Ovary (tissue), 9 donors: ENCODE measurements around the gene PRKD1. TPM values are rescaled to one million over a fixed set of nuclear protein-coding genes. Genes with fewer than 3 reads are reported as not detected.

Source experiments
- DNase-seq, 5 donors: peaks; one replicate each; pipeline ENCODE4 v3.0.0-alpha.2; 2019 to 2020
- H3K27ac ChIP-seq, 2 donors: fragments of 200-600 bp; one replicate each; pipeline versions ENCODE4 v1.5.1 to v1.8.0; 2019 to 2022
- H3K27me3 ChIP-seq: fragments of 200-600 bp; one replicate; pipeline ENCODE4 v1.8.0; 2022
- H3K36me3 ChIP-seq: fragments of 200-600 bp; sonication (generic); one replicate; pipeline ENCODE4 v1.5.1; 2019
- H3K4me1 ChIP-seq: one replicate; pipeline ENCODE4 v1.8.1; 2013; ENCODE audit warnings: mild to moderate bottlenecking, moderate library complexity; ENCODE audit not compliant: insufficient read depth
- H3K4me3 ChIP-seq: fragments of 200-600 bp; sonication (generic); one replicate; pipeline ENCODE4 v1.5.1; 2017
- H3K9me3 ChIP-seq, 2 donors: fragments of 200-600 bp in 1 of 2; sonication (generic) in 1 of 2; one replicate each; pipeline versions ENCODE4 v1.5.1 to v1.8.1; 2013 to 2019; ENCODE audit warnings: mild to moderate bottlenecking in 1 of 2, moderate library complexity in 1 of 2
- CTCF ChIP-seq, 3 donors: fragments of 450-650 bp in 2 of 3; fragments of 200-600 bp in 1 of 3; IDR thresholded peaks; one replicate each; pipeline versions ENCODE4 v1.5.1 to v1.8.0; 2016 to 2022; ENCODE audit warnings: antibody characterized with exemption in 3 of 3, mild to moderate bottlenecking in 1 of 3
- EP300 ChIP-seq: sonication (generic); formaldehyde crosslinking; IDR thresholded peaks from one replicate; pipeline ENCODE4 v1.6.1; 2017; ENCODE audit warnings: antibody characterized with exemption
- POLR2A ChIP-seq: fragments of 450-650 bp; IDR thresholded peaks from one replicate; pipeline ENCODE4 v1.6.1; 2017; ENCODE audit warnings: antibody characterized with exemption, mild to moderate bottlenecking, moderate library complexity
- WGBS, 3 donors: extraction: QIAGEN DNeasy Blood & Tissue Kit in 1 of 3; methylation state at CpG; one replicate each; pipeline versions ENCODE4 v1.1.5 to v1.1.7; 2013 to 2017; 5-methylcytosine and 5-hydroxymethylcytosine counted together
- intact Hi-C, 4 donors: fragments of 100-400 bp; cut with DNase I; formaldehyde crosslinking; loops; one replicate each; pipeline versions ENCODE4 v1.11.0 to v1.15.1; 2022 to 2023
- polyA plus RNA-seq, 2 donors: library from polyadenylated mRNA; stranded (reverse); fragments of 200-250 nt in 1 of 2; fragments of 350-450 nt in 1 of 2; fragmentation: Illumina TruSeq in 1 of 2; extraction: RNeasy Lipid Tissue Mini Kit (QIAGEN cat#74804) in 1 of 2; gene quantifications; one replicate each; pipeline ENCODE4 v1.2.3, GENCODE V29; 2013 to 2014
- total RNA-seq, 7 donors: library from RNA; depleted of rRNA in 2 of 7; stranded (reverse); fragments of >200 nt in 2 of 7; fragmentation: NEBNext Ultra II Directional in 3 of 7; extraction: Animal tissue kit (Norgen Biotek cat#: 25700) in 3 of 7; gene quantifications; one replicate each; pipeline versions ENCODE4 v1.1.0 to v1.2.4, GENCODE V29; 2016 to 2023
- donor health status: DM: no; HTN: no; CAD: no; lungs with moderate emphysema.
- donor health status: DM: no; HTN: no; CAD: no.
- donor health status: Bipolar disorder and iron deficiency.
- donor health status: DM: yes; HTN: yes; CAD: no.
- donor health status: DM: no; HTN: no; CAD: no.
- donor health status: DM: yes; HTN: yes; CAD: no.

PRKD1 gene
- total and polyA plus RNA-seq, 9 donors: 7.7 to 39.9 (median 21.6) TPM

GRCh38 chr14:29944091-29944490 lies 16.4 kb upstream of the PRKD1 start:
- Histone ChIP-seq H3K27me3 (no peaks in the 10 kb centered on the region), H3K27ac (no peak overlapping the region), H3K9me3 (no peaks in the 10 kb centered on the region), H3K4me3 (no peak overlapping the region), H3K36me3 (no peaks in the 10 kb centered on the region), H3K4me1 (no peaks in the 10 kb centered on the region)
- TF ChIP-seq CTCF (IDR thresholded peaks at IDR 0.05) (no peak), POLR2A (no peak)
- intact Hi-C loops: no loop called here
- DNase-seq: no peak

- no peak for TF ChIP-seq POLR2A
- TF ChIP-seq CTCF (IDR thresholded peaks at IDR 0.05): no peak
- TF ChIP-seq EP300: no peak
- intact Hi-C loops: no loop called here
- H3K27me3 ChIP-seq: no peaks in the 10 kb centered on the region
- no peaks in the 10 kb centered on the region for H3K4me1 ChIP-seq
- H3K4me3 ChIP-seq: no peak overlapping the region
- DNase-seq: no peak
- 72 to 80% (median 78%) methylated on average over 2 of the region's 2 CpGs for WGBS, 3 donors
- no peaks in the 10 kb centered on the region for H3K36me3 ChIP-seq
- H3K27ac ChIP-seq: no peak overlapping the region
- no peaks in the 10 kb centered on the region for H3K9me3 ChIP-seq
Measured at GRCh38 chr14:29941401-29941800, 13.8 kb upstream of the PRKD1 start.

GRCh38 chr14:29940482-29940881 lies 12.8 kb upstream of the PRKD1 start:
- intact Hi-C loops: no loop called here
- Histone ChIP-seq H3K27me3 (no peaks in the 10 kb centered on the region), H3K4me3 (no peak overlapping the region), H3K4me1 (no peaks in the 10 kb centered on the region), H3K9me3 (no peaks in the 10 kb centered on the region), H3K27ac (no peak overlapping the region), H3K36me3 (no peaks in the 10 kb centered on the region)
- no peak for DNase-seq
- 88 to 95% (median 92%) methylated on average over 3 of the region's 3 CpGs for WGBS, 3 donors
- TF ChIP-seq CTCF (IDR thresholded peaks at IDR 0.05) (no peak), POLR2A (no peak), EP300 (no peak)

- H3K4me3 ChIP-seq: no peak overlapping the region
- no peaks in the 10 kb centered on the region for H3K36me3 ChIP-seq
- WGBS, 3 donors: 92 to 96% (median 94%) methylated on average over 2 of the region's 2 CpGs
- no peak for TF ChIP-seq CTCF (IDR thresholded peaks at IDR 0.05)
- TF ChIP-seq POLR2A: no peak
- TF ChIP-seq EP300: no peak
- no peak for DNase-seq
- intact Hi-C loops: no loop called here
- no peaks in the 10 kb centered on the region for H3K27me3 ChIP-seq
- no peaks in the 10 kb centered on the region for H3K9me3 ChIP-seq
- H3K4me1 ChIP-seq: no peaks in the 10 kb centered on the region
- no peak overlapping the region for H3K27ac ChIP-seq
Measured at GRCh38 chr14:29937116-29937515, 9.5 kb upstream of the PRKD1 start.

GRCh38 chr14:29930283-29930682 lies 2.6 kb upstream of the PRKD1 start:
- Histone ChIP-seq H3K27ac (no peak overlapping the region), H3K36me3 (no peaks in the 10 kb centered on the region), H3K4me3 (no peak overlapping the region), H3K9me3 (no peaks in the 10 kb centered on the region), H3K27me3 (no peaks in the 10 kb centered on the region), H3K4me1 (peaks cover 7% of the 10 kb centered on the region)
- 77 to 81% (median 77%) methylated on average over 2 of the region's 2 CpGs for WGBS, 3 donors
- intact Hi-C loops: no loop called here
- TF ChIP-seq POLR2A: no peak
- no peak for TF ChIP-seq EP300
- no peak for TF ChIP-seq CTCF (IDR thresholded peaks at IDR 0.05)
- DNase-seq: no peak
